Middle frontal gyrus (tissue), 1 donor: Measurements from ENCODE around the gene FAM9B.
"Not testable (repeated sequence)": the region's sequence is repeated elsewhere in the genome, so short reads cannot be mapped to it uniquely, and the experiment has no call there.

Experiments
- DNase-seq: peaks from one replicate; pipeline ENCODE4 v3.0.0-alpha.2; 2015; ENCODE audit warnings: low spot score; ENCODE audit errors: extremely low spot score

The FAM9B gene

DNA sequence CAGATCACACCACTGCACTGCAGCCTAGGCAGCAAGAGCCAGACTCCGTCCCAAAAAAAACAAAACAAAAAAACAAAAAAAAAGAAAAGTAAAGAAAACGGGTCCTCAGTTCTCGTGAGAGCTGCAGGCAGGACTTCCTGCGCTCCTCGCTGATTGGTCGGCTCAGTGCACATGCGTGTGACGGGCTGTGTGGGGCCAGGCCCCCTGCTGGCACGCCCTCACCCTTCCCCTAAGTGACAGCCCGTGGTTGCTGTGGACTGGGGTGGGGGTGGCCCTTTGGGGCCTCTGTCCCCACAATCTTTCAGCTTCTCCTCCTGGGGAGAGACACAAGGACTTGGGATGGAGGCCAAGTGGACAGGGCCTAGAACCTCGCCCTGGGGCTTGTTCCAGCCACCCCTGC lies at the start of gene FAM9B:
FAM9B (minus strand) TSS at position 139 of the 400 bp plus-strand sequence. CDS start 1,141 bp downstream, outside the sequence.
- no peak for DNase-seq

GRCh38 chrX:9081271-9081670 lies 47.3 kb upstream of the FAM9B start:
- no peak for DNase-seq

GRCh38 chrX:9074326-9074725 lies 40.4 kb upstream of the FAM9B start:
- no peak for DNase-seq

GRCh38 chrX:9072281-9072680 lies 38.4 kb upstream of the FAM9B start:
- DNase-seq: no peak

DNA sequence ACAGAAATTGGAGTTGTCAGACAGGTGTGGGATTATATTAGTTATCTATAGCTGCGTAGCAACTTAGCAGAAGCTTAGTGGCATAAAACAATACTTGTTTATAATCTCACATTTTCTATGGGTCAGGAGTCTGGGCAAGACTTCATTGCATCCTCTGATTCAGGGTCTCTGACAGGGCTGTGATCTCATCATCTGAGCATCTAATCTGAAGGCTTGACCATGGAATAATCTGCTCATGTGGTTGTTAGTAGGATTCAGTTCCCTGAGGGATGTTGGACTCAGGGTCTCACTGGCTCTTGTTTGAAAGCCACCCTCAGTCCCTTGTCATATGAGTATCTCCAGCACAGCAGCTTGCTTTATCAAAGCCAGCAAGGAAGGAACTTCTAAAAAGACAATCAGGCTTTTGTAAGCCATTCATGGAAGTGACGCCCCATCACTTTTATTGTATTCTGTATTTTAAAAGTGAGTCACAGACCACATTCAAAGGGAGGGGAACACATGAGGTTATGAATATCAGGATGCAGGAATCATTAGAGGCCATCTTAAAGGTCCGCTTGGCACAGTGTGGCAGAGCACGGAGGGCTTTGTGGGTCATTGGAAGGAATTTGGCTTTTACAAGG lies 37.2 kb upstream of the FAM9B start:
- DNase-seq: no peak

GRCh38 chrX:9069573-9069972 lies 35.6 kb upstream of the FAM9B start:
- DNase-seq: no peak

- DNase-seq: no peak
These were observed 30.8 kb upstream of the FAM9B start for GRCh38 chrX:9064694-9065093.

DNA sequence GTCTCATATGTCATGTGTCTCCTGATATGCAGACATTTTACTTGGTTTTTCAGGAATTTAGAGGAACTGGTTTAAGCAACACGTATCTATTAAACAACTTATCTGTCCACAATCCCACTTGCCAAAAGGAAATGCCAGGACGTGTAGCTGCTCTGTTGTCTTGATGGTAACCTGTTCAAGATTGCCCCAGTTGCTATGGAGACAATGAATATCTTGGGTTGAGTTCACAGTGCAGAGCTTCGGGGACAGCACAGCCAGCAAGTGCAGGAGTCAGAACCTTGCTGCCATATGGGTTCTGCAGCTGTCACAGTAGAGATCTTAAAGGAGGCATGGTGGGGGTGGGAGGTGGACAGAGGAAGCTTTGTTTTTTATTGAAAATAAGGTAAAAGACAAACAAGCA lies 28.7 kb upstream of the FAM9B start:
- no peak for DNase-seq

- DNase-seq: no peak
These were observed 21.4 kb upstream of the FAM9B start for GRCh38 chrX:9055354-9055753.

DNA sequence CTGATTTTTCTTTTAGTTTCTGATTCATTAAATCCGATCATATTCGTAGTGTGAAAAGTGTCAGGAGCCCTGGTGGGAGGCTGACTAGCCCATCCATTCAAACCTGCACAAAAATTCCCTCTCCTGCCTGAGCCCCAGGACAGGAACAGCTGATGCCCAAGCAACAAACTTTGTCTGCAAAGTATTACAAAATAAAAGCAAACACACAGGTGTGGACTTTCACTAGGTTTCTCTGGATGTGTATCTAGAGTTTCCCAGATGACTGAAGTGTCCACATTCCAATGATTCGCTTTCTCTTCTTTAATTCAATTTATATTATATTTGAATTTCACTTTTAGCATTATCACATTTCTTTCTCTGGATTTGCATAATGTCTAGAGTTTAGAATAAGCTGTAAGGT lies 18.2 kb upstream of the FAM9B start:
- no peak for DNase-seq

DNA sequence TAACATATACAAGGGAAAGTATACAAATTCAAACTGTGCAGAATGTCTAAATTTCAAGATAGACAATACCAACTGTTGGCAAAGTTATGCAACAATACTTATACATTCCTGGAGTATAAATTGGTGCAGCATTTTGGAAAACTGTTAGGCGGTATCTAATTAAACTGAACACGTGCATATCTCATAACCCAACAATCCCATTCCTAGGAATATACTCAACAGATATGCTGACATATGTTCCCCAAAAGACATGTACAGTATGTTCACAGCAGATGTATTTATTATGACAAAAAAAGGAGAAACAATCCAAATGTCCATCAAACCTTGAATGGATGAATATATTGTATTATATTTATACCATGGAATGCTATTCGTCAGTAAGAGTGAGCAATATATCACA lies 16.4 kb upstream of the FAM9B start:
- no peak for DNase-seq

- DNase-seq: no peak
These were observed 14.9 kb upstream of the FAM9B start for GRCh38 chrX:9048801-9049200.

DNA sequence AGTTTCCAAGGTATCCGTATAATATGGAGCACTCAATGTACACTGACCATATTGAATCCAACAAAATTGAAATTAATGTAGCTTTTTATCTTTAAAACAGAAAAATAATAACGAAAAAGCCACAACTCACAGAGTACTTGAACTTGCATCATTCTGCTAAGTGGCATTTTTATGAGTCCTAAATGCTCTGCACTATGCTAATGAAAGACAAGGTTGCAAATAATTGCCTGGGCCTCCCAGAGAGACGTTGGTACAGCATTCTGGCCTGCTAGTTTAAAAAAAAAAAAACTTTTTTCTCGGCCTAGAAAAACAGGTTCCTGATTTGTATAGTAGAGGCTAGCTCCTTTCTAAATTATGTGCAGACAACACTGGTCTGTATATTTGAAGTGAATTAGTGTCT lies 4.3 kb upstream of the FAM9B start:
- DNase-seq: no peak

DNA sequence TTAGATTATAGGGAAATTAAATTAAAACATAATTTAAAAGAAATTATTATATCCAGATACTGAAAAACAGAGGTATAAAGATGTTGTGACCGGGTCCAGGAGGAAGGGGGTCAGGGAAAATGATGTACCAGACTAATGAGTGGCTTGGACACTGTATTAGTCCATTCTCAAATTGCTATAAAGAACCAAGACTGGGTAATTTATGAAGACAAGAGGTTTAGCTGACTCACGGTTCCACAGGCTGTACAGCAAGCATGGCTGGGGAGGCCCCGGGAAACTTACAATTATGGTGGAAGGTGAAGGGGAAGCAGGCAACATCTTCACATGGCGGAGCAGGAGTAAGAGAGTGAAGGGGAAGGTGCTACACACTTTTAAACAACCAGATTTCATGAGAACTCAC lies 3.4 kb upstream of the FAM9B start:
- no peak for DNase-seq

DNA sequence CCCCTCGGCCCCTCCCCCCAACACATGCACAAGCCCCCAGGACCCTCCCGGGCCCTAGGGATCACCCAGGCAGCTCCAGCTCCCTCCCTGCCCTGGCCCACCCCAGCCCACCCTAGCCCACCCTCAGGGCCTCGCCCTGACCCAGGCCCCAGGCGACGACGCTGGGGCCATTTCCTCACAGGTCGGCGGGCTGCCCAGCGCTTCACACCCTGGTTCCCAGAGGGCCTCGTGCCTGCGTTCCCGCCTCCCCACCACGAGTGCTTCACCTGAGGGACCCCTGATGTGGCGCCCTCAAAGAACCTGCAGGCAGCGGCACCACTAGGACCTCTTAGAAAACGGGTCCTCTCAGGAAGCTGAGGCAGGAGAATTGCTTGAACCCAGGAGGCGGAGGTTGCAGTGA lies 341 bp downstream of the FAM9B start:
- no peak for DNase-seq

DNA sequence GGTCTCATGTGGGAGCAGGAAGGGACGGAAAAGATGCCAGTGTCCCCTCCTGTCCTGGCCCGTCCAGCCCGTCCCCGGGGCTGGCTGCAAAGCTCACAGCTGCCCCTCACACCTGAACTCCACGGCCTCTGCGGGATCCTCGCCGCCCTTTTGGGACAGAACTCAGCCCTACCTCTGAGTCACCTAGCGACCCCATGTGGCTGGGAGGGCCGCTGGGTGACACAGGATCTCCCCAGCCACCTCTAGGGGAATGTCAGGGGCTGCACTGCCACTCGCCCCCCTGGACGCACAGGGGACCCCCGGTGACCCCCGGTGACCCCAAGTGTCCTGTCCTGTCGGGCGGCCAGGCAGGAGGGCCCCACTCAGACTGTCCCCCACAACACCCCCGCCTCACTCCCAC lies 748 bp downstream of the FAM9B start:
- DNase-seq: no peak

DNA sequence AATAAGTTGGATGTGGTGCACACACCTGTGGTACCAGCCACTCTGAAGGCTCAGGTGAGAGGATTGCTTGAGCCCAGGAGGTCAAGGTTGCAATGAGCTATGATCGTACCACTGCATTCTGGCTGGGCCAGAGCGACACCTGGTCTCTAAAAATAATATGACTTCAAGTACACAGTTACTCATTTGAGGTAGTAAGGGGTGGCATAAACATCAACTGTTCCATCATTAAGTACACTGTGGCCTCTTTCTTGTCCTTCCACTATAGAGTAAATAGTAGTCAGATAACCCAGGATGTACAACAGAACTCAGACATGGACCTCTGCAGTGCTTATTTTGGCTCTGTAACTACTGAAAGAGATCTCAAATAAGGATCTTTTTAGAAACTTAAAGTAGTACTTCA lies 10.6 kb downstream of the FAM9B start:
- no peak for DNase-seq

GRCh38 chrX:9019151-9019550 lies 14.8 kb downstream of the FAM9B start:
- DNase-seq: no peak

DNA sequence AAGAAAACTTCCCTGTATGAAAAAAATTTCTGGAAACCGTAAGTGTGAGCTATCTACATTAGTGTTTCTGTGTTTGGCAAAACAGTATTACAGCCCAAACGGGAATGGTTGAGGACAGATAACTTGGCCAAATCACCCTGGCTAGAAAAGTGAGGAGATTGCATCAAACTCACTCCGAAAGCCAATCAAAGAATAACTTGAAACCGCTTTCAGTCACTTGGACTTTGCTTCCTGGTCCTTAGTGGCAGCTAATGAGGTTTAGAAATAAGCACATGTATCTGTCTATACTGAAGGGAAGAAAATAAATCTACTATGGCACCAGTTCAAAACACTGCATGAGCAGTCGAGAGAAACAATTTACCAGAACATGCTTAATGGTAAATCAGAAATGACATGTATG lies 15.6 kb downstream of the FAM9B start:
- not testable (repeated sequence) for DNase-seq

- no peak for DNase-seq
These were observed 30.9 kb downstream of the FAM9B start for GRCh38 chrX:9003041-9003440.

GRCh38 chrX:8988446-8988845 lies 45.5 kb downstream of the FAM9B start:
- no peak for DNase-seq

- no peak for DNase-seq
These were observed 46.2 kb downstream of the FAM9B start for GRCh38 chrX:8987672-8988250.

DNA sequence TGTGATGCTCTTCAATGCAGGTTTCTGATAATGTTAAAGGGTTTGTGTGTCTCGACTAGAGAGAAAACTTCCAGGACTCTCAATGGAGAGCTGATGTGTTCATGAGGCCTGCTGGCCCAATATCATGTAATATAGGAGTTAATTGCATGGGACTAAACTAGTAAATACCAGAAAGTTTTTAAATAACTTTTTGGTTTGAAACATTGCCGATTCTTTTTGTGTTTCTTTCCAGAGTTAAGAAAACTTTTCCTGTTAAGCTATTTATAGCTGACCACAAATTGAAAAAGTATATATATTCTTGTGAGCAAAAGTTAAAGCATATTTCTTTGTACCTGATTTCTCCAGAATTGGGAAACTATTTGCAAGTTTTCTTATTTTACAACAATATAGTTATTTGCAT lies 49.7 kb downstream of the FAM9B start:
- no peak for DNase-seq

- DNase-seq: no peak
These were observed 52.2 kb downstream of the FAM9B start for GRCh38 chrX:8981723-8982122.
